Effector memory CD8-positive, alpha-beta T cell (primary cell): ENCODE data around the gene COL5A1.
"Not testable (repeated sequence)": the region's sequence is repeated elsewhere in the genome, so short reads cannot be mapped to it uniquely, and the experiment has no call there.

Experiments used
- ATAC-seq: fragments of 150-1000 bp; cut with Tn5 transposase; replicated peaks from 2 replicates; pipeline ENCODE4 v1.10.0; 2021; ENCODE audit warnings: mild to moderate bottlenecking, moderate library complexity
- DNase-seq, 3 experiments: peaks; one replicate each; pipeline ENCODE4 v3.0.0; 2021
- H3K27ac Mint-ChIP-seq, 2 donors: one replicate each; pipeline ENCODE4 v1.8.0; 2022; ENCODE audit warnings: mild to moderate bottlenecking in 2 of 2, mixed read lengths in 2 of 2, moderate library complexity in 2 of 2
- H3K27me3 Mint-ChIP-seq, 2 donors: one replicate each; pipeline ENCODE4 v1.8.0; 2022; ENCODE audit warnings: mixed read lengths in 2 of 2
- H3K36me3 Mint-ChIP-seq: one replicate; pipeline ENCODE4 v1.8.0; 2022; ENCODE audit warnings: mild to moderate bottlenecking, moderate library complexity, mixed read lengths; ENCODE audit not compliant: insufficient read depth
- H3K4me1 Mint-ChIP-seq, 2 donors: one replicate each; pipeline ENCODE4 v1.8.0; 2022; ENCODE audit warnings: low read depth in 2 of 2, mixed read lengths in 2 of 2
- H3K4me3 Mint-ChIP-seq, 2 donors: one replicate each; pipeline ENCODE4 v1.8.0; 2022; ENCODE audit warnings: mild to moderate bottlenecking in 2 of 2, mixed read lengths in 2 of 2, moderate library complexity in 2 of 2
- H3K9me3 Mint-ChIP-seq, 2 donors: one replicate each; pipeline ENCODE4 v1.8.0; 2022; ENCODE audit warnings: mixed read lengths in 2 of 2

COL5A1 gene

GRCh38 chr9:134846187-134846586 lies 204.6 kb downstream of the COL5A1 start:
- no peak overlapping the region for H3K27ac Mint-ChIP-seq
- peaks cover 4% of the 10 kb centered on the region for H3K36me3 Mint-ChIP-seq
- no peak overlapping the region for H3K4me3 Mint-ChIP-seq
- H3K27me3 Mint-ChIP-seq, result no peaks in the 10 kb centered on the region
- H3K9me3 Mint-ChIP-seq, result no peaks in the 10 kb centered on the region
- DNase-seq (no peak), ATAC-seq (no peak)
- no peaks in the 10 kb centered on the region for H3K4me1 Mint-ChIP-seq

- Mint-ChIP-seq H3K9me3 (no peaks in the 10 kb centered on the region), H3K4me1 (no peaks in the 10 kb centered on the region), H3K27me3 (no peaks in the 10 kb centered on the region), H3K27ac (no peak overlapping the region), H3K36me3 (no peaks in the 10 kb centered on the region), H3K4me3 (no peak overlapping the region)
- DNase-seq, result no peak
- ATAC-seq, result no peak
Observed at GRCh38 chr9:134846699-134847098, 205.1 kb downstream of the COL5A1 start.

GRCh38 chr9:134847138-134847537 lies 205.5 kb downstream of the COL5A1 start:
- Mint-ChIP-seq H3K36me3 (no peaks in the 10 kb centered on the region), H3K9me3 (no peaks in the 10 kb centered on the region), H3K4me1 (no peaks in the 10 kb centered on the region), H3K27me3 (no peaks in the 10 kb centered on the region), H3K4me3 (no peak overlapping the region), H3K27ac (no peak overlapping the region)
- no peak for DNase-seq
- no peak for ATAC-seq

DNA sequence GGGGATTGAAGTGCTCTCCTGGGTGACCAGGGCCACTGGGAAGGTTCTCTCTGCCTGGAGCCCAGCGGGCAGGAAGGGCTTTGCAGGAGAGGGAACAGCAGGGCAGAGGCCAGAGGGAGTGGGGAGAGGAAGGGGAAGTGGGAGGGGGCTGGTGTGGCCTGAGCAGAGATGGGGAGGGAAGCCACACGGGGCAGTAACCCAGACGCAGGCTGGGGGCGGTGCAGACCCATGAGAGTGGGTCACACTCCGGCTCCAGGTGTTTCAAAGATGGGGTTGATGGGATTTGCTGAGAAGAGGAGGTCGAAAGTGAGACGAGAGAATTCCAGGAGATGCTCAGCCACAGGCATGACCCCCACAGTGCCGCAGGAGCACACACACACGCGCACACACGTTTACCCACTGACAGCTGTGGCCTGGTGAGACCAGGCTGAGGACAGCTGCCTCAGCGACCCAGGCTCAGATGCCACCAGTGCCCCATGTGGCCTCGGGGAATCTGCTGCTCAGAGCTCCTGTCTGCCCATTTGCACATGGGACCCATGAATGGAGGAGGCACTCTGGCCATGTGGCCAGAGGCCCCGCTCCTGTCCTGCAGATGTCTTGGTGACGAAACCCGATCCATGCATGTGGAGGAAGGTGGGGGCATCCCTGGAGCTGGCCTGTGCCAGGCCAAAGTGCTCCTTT lies 206.3 kb downstream of the COL5A1 start:
- Mint-ChIP-seq H3K4me3 (no peak overlapping the region), H3K9me3 (no peaks in the 10 kb centered on the region), H3K4me1 (no peaks in the 10 kb centered on the region), H3K27me3 (no peaks in the 10 kb centered on the region), H3K36me3 (no peaks in the 10 kb centered on the region), H3K27ac (no peak overlapping the region)
- ATAC-seq (no peak), DNase-seq (no peak)

DNA sequence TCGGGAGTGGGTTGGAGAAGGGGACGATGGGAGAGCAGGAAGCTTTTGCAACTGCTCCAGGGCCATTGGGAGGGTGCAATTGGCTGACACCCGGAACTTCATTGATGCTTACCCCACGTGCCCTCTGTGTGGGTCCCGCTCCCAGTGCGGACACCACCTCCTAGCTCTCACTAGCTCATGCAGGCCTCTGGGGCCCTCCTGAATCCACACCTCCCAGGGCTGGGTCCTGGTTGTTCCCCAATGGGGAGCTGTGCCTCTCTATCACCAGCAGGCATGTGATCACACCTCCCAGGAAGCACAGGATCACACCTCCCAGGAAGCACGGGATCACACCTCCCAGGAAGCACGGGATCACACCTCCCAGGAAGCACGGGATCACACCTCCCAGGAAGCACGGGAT lies 206.9 kb downstream of the COL5A1 start:
- Mint-ChIP-seq H3K4me3 (no peak overlapping the region), H3K27me3 (no peaks in the 10 kb centered on the region), H3K9me3 (no peaks in the 10 kb centered on the region), H3K27ac (no peak overlapping the region), H3K36me3 (no peaks in the 10 kb centered on the region), H3K4me1 (no peaks in the 10 kb centered on the region)
- ATAC-seq, result no peak
- DNase-seq, result no peak

GRCh38 chr9:134850611-134851010 lies 209.0 kb downstream of the COL5A1 start:
- H3K27ac Mint-ChIP-seq, result no peak overlapping the region
- H3K27me3 Mint-ChIP-seq, result peaks cover under 1 to 15% of the 10 kb centered on the region in 2 donors

DNA sequence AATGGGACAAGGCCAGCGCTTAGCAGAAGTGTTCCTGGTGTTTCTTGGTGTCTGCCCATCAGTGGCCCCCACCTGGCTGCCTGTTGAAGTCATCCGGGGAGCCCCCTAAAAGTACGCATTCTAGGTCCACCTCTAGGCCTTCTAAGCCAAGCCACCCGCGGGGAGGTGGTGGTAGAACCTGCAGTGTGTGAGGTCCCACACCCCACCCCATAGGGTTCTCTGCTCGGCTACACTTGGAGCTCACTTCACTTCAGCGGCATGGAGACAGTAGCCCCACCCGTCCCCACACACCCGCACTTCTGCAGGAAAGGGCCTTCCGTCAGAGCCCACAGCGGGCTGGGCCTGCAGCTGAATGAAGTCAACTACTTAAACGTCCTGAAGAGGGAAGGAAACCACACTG lies 209.4 kb downstream of the COL5A1 start:
- ATAC-seq (no peak), DNase-seq (no peak)
- Mint-ChIP-seq H3K4me3 (no peak overlapping the region), H3K36me3 (no peaks in the 10 kb centered on the region), H3K9me3 (no peaks in the 10 kb centered on the region), H3K27me3 (peaks cover 5 to 19% of the 10 kb centered on the region in 2 donors), H3K4me1 (no peaks in the 10 kb centered on the region), H3K27ac (no peak overlapping the region)

More at GRCh38 chr9:134850611-134851010, 209.0 kb downstream of the COL5A1 start:
- ATAC-seq (no peak), DNase-seq (no peak)
- H3K4me1 Mint-ChIP-seq, result no peaks in the 10 kb centered on the region
- H3K9me3 Mint-ChIP-seq, result no peaks in the 10 kb centered on the region
- no peak overlapping the region for H3K4me3 Mint-ChIP-seq
- H3K36me3 Mint-ChIP-seq, result no peaks in the 10 kb centered on the region

DNA sequence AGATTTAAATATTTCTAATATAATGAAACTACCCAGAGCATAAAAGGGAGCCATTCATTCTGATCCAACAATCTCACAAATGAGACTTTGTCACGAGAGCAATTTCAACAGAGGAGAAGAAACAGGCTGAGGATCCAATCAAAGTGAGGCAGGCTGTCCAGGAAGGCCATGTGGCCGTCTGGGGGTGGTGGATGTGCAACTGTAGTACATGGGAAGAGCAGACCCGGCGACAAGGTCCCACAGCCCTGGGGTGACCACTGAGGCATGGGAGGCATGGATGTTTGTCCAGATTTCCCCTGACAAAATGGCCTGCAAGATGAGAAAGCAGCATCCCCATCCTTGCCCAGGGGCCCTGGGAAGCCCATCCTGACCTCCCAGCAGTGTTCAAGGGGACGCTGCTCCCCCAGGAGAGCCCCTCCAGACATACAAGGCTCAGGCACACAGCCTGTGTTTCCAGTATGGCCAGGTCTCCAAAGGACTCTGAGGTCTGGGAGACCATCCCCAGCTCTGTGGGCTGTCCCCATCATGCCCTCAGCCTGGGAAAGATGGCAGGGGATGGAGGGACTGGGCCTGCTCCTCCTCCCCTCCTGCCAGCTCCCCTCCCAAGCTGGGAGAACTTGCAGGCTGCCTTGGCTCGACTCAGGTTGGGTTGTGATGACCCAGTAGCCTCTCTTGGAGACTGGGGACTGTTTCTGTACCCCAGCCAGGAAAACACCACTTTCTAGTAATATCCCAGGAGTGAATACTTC lies 211.5 kb downstream of the COL5A1 start:
- H3K36me3 Mint-ChIP-seq, result no peaks in the 10 kb centered on the region
- H3K4me3 Mint-ChIP-seq, result no peak overlapping the region
- DNase-seq (no peak), ATAC-seq (no peak)
- no peak overlapping the region for H3K27ac Mint-ChIP-seq
- H3K4me1 Mint-ChIP-seq, result no peaks in the 10 kb centered on the region
- peaks cover 18 to 40% of the 10 kb centered on the region in 2 donors for H3K27me3 Mint-ChIP-seq
- H3K9me3 Mint-ChIP-seq, result no peaks in the 10 kb centered on the region

GRCh38 chr9:134853893-134854292 lies 212.3 kb downstream of the COL5A1 start:
- Mint-ChIP-seq H3K4me3 (no peak overlapping the region), H3K27me3 (peaks cover 27 to 48% of the 10 kb centered on the region in 2 donors), H3K4me1 (no peaks in the 10 kb centered on the region), H3K27ac (no peak overlapping the region), H3K36me3 (no peaks in the 10 kb centered on the region), H3K9me3 (no peaks in the 10 kb centered on the region)
- ATAC-seq, result no peak
- DNase-seq, result no peak

- Mint-ChIP-seq H3K27me3 (peaks cover 28 to 50% of the 10 kb centered on the region in 2 donors), H3K4me3 (no peak overlapping the region), H3K27ac (no peak overlapping the region), H3K9me3 (no peaks in the 10 kb centered on the region), H3K4me1 (no peaks in the 10 kb centered on the region), H3K36me3 (no peaks in the 10 kb centered on the region)
- DNase-seq (no peak), ATAC-seq (no peak)
Observed at GRCh38 chr9:134854541-134854981, 213.0 kb downstream of the COL5A1 start.

- Mint-ChIP-seq H3K27ac (no peak overlapping the region), H3K4me3 (no peak overlapping the region)
Observed at GRCh38 chr9:134855231-134855899, 213.8 kb downstream of the COL5A1 start.

DNA sequence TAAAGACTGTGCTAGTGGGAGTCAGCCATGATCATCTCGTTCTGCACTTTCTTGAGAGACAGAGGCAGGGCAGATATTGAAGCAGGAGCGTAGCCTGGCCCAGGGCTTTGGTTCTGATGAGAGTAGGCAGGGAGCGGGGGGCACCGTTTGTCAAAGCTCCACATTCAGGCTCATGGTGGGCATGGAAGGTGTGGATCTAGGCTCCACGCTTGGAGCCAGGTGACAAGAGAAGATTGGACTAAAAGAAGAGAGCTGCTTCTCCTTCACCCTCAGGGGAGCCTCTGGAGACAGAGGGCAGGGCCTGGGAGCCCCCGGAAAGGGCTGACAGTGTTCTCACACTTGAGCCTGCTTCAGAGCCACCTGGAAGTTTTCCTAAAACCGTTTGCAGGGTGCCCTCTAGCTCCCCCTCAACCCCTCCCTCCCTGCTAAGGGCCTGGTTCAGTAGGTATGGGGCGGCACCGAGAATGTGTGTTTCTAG lies 214.3 kb downstream of the COL5A1 start:
- ATAC-seq, result no peak
- Mint-ChIP-seq H3K9me3 (no peaks in the 10 kb centered on the region), H3K27ac (no peak overlapping the region), H3K27me3 (peaks cover 28 to 64% of the 10 kb centered on the region in 2 donors), H3K4me1 (no peaks in the 10 kb centered on the region), H3K4me3 (no peak overlapping the region), H3K36me3 (no peaks in the 10 kb centered on the region)
- DNase-seq, result no peak

More at GRCh38 chr9:134855231-134855899, 213.8 kb downstream of the COL5A1 start:
- DNase-seq (no peak), ATAC-seq (no peak)
- H3K36me3 Mint-ChIP-seq, result no peaks in the 10 kb centered on the region
- no peaks in the 10 kb centered on the region for H3K9me3 Mint-ChIP-seq
- no peaks in the 10 kb centered on the region for H3K4me1 Mint-ChIP-seq
- H3K27me3 Mint-ChIP-seq, result peaks cover 28 to 58% of the 10 kb centered on the region in 2 donors

GRCh38 chr9:134857451-134857850 lies 215.8 kb downstream of the COL5A1 start:
- not testable (repeated sequence) for H3K4me3 Mint-ChIP-seq, H3K27ac Mint-ChIP-seq, H3K4me1 Mint-ChIP-seq, H3K9me3 Mint-ChIP-seq, H3K36me3 Mint-ChIP-seq, ATAC-seq, DNase-seq
- peaks cover 32 to 77% of the 10 kb centered on the region in 2 donors for H3K27me3 Mint-ChIP-seq
